GM10847 (cell line): ENCODE results near the gene RTTN.

Experiments used
- POLR2A ChIP-seq: IDR thresholded peaks from 2 replicates; pipeline ENCODE4 v1.6.1; 2011; ENCODE audit not compliant: insufficient read length; ENCODE audit errors: extremely low read depth

The RTTN gene

DNA sequence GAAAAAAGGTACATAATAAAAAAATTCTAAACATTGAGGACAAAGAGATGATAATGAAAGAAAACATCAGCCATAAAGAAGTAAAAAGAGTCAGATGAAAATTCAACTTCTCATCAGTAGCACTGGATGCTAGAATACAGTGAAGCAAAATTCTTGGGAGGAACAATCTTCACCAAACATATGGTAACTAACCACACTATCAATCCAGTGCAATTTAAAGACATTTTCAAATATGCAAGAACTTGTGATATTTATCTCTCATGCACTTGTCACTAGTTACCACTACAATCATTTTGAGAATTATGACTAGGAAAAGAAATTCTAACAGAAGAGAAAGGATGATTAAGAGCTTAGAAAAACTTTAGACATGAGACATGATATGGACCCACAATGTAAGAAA lies 127.4 kb downstream of the RTTN start:
- no peak for TF ChIP-seq POLR2A

DNA sequence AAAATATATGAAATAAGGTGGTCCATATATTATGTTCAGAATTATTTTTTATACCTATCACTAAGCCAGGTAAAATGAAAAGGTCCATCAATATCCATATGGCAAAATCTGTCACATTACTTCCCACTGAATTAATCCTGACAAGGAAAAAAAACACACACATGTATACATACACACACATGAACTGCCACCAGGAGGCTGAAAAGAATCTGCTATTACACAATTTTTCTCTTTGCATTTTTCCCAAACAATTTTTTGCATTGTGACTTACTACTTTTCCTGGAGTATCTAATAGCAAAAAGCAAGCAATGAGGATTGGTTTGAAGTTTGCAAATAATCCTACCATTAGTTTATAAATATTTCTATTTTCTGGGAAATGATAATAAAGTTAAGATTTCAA lies 129.6 kb downstream of the RTTN start:
- TF ChIP-seq POLR2A, result no peak

DNA sequence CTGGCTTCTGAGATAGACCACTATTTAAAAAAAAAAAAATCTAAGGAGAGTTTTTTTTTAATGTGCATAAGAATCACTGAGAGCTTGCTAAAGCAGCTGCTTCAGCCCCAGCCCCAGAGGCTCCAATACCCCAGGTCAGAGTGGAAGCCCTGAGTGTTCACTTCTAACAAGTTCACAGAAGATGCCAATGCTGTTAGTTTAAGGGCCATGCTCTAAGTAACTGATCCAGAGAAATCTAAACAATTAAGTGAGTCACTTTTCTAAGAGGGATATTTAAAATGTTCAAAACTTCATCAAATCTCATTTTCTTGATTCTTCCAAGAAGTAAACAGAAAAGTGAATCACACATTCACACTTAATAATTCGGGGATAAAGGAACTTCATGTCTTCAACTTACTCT lies 131.4 kb downstream of the RTTN start:
- TF ChIP-seq POLR2A, result no peak

DNA sequence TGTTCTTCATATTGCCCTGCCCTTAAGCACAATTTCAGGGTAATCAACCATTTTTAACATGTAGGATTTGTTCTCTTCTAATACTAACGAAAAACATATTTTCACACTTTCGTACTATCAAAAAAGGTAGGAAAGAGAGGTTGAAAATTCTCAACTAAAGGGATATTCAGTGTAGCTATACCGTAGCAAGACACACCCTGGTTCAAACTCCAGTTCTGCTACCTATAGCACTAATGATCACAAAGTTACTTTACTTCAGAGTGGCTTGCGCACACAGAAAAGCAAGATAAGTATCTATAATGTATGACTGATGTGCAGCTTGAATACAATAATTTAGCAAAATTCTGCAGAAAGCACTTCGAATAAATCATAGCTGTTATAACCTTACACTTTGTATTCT lies 132.1 kb downstream of the RTTN start:
- no peak for TF ChIP-seq POLR2A

DNA sequence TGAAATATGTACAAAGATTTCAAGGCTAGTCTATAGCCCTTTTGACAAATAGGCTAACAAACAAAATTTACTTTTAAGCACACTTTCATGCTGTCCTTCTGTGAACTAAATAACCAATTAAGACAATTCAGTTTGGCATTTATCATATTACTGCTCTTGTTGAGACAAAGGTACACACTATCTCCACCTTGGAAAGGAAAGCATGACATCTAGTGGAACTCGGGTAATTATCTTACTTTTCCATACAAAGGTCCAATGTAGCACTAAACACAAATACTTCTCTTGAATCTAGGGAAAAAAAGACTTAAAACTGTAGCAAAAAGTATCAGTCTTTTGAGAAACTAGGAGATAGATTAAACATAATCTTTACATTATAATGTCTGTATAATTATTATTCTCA lies 132.8 kb downstream of the RTTN start:
- no peak for TF ChIP-seq POLR2A

DNA sequence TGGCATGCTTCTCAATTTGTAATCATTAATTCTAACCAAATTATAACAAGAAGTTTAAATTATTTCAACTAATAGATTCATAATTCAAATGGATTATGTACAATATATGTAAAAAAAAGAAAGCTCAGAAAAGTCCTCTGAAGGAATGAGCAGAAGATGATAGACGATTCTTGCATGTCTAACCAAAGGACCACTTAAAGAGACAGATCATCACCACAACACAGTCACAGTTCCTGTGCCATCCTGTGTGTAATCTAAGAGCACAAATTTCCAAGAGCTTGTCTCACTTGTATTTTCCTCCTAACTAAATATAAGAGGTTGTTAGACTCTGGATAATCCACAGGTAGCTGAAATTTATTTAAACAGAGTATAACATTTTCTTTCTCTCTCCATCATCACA lies 135.5 kb downstream of the RTTN start:
- no peak for TF ChIP-seq POLR2A

DNA sequence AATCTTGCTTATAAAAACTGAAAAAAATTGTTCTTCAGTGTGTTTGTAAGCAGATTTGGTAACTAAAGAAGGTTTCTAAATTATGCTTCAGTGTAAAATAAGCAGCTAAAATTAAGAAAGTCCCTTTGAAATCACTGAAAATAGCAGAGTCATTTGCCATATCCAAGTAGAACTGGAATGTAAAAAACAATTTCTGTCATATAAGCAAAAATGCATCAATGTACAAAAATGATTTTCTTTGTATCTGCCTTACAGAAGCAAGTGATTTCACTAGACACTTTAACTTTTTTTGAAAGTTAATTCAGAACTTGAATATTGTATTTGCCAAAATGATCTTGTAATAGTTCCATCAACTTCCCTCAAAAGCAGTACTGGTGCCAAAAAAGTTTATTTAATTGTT lies 136.1 kb downstream of the RTTN start:
- no peak for TF ChIP-seq POLR2A

DNA sequence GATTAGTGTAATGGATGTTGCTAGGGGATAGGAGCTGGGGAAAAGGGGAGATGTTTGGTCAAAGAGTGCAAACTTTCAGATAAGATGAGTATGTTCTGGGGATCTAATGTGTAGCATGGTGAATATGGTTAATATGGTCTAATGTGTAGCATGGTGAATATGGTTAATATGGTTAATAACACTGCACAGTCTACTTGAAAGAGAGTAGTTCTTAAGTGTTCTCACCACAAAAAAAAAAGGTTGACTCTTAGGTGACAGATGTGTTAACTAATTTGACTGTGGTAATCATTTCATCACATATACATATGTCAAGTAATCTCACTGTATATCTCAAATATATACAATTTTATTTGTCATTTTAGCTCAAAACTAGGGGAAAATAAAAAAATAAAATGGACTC lies 136.5 kb downstream of the RTTN start:
- TF ChIP-seq POLR2A, result no peak

DNA sequence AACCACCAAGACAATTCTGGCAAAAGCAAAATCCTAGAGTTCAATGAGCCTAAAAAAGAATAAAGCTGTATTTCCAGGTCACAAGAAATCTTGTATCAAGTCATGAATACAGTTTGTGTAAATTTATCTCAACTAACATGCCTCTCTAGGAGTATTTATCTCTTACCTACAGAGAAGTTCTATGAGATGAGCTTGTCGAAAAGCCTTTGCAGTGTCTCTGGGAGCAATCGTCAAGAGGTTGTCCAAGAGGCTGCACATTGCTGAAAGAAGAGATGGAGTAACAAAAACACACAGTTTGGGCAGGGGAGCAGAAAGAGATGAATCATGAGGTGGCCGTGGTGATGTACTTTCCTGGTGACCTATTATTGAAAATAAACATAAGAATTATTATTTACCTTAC lies 145.8 kb downstream of the RTTN start:
- no peak for TF ChIP-seq POLR2A

DNA sequence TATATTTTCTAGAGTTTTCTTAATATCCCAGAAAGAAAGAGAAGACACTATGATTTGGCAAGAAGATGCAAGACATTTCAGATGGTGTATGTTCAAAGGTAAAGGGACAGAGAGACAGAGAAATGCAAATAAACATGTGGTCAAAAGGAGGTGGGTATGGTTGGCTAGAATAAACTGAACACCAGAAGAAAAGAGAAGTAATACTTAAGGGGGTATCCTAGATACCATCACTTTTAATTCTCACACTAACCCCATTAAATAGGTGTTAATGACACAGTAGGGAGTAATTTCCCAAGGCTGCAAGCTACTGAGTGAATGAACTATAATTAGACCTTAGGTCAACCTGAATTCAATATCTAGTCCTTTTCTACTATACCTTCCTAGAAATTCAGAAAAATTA lies 146.6 kb downstream of the RTTN start:
- no peak for TF ChIP-seq POLR2A

DNA sequence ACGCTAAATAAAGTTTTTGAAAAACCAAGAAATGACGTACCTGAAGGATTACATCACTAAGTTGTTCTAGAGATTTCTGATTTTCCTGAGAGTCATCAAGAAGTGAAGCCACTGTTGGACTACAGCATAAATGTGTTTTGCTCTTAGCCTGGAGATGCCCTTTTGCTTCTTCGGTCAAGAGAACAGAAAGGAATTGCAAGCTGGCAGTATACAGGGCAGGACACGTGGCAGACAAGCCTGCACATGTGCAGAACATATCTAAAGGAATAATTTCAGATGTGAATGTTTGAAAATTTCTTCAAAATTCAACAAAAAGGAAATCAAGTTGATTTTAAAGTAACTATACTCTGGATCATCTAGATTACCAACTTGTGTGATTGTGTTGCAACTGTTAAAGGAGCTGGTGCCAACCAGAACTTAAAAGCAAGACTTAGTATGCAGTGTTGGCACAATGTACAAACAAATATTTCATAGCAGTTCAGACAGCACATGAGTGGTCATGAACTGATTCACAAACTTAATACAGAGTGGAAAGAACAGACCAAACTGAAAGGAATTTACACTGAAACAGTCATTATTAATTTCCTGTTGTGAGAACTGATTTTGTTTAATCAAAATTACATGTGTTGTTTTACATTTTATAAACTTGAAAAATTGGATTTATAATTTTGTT lies 157.4 kb downstream of the RTTN start:
- no peak for TF ChIP-seq POLR2A

DNA sequence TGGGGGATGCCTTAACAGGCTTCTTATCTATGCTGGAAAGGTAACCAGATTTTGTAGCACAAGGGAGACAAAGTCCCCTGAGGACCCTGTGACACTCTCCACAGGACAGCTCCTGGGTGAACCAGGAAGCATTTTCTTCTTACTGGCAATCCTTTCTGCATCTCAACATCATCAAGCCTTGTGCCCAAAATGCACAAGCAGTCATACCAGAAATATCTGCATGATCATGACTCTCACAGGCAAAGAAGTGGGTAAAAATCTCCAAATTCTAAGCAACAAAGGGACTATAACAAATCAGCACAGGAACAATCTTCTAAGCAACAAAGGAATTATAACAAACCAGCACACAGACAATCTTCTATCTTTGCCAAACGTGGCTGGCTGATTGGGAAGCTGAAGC lies 158.7 kb downstream of the RTTN start:
- TF ChIP-seq POLR2A, result no peak

DNA sequence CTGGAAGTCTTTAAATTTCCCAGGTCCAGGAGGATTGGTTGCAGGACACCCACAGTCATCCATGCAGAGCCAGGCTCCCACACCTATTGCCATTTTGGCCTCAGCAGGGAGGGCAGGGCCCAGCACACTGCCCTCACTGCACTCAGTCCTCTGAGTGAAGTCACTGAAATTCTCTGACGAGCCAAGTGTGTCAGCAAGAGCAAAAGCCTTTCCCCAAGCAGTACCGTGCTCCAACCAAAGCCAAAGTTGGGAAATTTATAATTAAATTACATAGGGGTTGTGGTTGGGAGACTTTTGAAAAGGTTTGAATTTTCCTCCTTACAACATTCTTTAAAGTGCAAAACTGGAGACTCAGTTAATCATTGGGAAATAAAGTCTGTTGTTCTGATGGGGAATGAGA lies 159.3 kb downstream of the RTTN start:
- TF ChIP-seq POLR2A, result no peak

DNA sequence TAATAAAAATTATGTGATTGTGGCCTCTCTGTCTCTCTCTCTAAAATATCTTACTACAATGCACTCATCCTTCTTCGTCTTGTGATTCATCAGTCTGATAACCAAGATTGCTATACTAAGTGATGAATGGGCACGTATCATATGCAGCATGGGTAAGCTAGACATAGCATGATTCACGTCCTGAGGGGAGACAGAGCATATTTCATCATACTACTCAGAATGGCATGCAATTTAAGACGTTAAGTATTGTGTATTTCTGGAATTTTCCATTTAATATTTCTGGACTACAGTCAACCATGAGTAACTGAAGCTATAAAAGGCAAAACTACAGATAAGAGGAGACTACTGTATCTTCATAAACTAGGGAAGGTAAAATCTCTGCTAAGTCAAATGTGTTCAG lies 160.9 kb downstream of the RTTN start:
- no peak for TF ChIP-seq POLR2A

DNA sequence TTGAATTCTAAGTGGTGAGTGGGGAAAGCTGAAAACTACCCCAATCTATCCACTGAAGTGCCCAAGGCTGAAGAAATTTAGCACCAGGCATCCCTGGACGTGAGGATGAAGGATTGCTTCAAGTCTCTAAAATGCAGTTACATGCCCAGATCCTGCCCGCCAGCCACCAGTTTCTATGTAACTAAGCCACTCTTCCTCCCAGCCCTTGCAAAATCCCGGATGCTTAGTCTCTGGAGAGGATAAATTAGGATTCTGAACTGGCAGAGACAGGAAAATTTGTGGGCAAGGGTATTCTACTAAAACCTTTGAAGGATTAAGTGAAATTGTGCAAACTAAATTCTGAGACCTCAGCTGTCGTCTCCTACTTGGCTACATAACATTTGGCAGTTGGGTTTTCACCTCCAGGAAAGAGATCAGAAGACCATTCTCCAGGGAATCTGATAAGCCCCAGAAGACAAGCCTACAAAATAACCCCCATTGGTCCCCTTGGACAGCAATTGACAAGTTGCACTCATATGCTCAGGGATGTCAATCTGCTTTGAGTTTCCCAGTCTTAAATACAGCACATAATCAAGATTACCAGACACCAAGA lies 163.9 kb downstream of the RTTN start:
- no peak for TF ChIP-seq POLR2A

DNA sequence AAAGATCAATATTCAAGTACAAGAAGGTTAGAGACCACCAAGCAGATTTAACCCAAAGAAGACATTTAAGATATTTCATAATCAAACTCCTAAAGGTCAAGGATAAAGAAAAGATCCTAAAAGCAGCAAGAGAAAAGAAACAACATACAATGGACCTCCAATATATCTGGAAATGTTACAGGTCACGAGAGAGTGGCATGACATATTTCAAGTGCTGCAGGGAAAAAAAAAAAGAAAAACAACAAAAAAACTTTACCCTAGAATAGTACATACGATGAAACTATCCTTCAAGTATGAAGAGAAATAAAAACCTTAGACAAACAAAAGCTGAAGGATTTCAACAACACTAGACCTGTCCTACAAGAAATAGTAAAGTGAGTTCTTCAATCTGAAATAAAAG lies 166.3 kb downstream of the RTTN start:
- TF ChIP-seq POLR2A, result no peak

DNA sequence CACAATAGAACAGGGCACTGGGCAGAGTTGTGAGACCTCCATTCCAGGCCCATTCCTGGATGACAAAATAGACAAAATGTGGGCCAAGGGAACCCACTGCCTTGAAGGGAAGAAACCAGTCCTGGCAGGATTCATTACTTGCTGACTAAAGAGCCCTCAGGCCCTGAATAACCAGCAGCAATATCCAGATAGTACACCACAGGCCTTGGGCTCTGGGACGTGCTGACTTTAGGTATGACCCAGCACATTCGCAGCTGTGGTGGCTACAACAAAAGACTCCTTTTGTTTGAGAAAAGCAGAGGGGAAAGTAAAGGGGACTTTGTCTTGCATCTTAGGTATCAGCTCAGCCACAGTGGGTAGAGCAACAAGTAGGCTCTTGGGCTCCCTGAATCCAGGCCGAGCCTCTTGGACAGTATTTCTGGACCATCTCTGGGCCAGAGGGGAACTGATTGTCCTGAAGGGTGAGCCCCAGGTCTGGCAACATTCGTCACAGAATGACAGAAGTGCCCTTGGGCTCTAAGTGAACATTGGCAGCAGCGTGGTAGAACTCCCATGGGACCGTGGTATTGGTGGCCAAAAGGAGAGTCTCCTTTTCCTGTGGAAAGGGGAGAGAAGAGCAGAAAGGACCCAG lies 167.9 kb downstream of the RTTN start:
- no peak for TF ChIP-seq POLR2A

DNA sequence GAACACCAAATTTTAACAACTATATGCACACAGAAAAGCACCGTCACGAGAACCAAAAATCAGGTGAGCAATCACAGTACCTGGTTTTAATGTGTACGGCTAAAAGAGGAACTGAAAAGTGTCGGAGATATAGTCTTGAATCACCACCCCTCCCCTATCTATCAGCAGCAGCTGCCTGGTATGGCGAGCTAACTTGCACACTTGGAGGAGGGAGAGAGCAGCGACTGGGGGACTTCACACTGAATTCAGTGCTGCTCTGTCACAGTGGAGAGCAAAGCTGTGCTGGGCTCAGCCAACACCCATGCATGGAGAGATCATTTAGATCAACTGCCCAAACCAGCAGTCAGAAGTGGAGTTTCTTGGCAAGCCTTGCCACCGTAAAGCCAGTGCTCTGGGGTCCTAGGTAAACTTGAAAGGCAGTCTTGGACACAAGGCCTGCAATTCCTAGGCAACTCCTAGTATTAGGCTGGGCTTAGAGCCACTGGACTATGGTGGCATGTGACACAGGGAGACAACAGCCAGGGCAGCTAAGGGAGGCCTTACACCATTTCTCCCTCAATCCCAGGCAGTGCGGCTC lies 168.6 kb downstream of the RTTN start:
- no peak for TF ChIP-seq POLR2A
